Activated CD4-positive, alpha-beta T cell treated with anti-CD3 and anti-CD28 coated beads for 1 hour (primary cell): ENCODE data around the gene DNAJB9.

ENCODE experiments used
- DNase-seq: peaks from one replicate; pipeline ENCODE4 v3.0.0-alpha.2; 2020

DNAJB9 gene

DNA sequence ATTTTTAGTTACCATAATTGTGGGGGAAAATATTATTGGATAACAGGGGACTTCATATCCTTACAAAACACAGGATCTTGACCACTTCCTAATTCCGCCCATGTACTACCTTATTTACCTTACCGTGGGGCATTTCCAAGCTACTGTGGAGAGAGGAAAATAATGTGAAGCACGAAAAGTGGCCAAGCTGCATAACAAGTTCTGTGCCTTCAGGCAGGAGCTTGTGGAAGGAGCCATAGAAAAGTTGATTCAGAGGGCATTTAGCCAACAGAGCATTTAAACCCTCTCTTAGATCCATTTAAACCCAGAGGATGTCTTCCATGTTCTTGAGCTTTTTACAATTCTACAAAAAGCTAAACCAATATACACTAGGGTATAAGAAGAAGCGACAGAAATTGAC lies 41.6 kb downstream of the DNAJB9 start:
- DNase-seq = no peak

DNA sequence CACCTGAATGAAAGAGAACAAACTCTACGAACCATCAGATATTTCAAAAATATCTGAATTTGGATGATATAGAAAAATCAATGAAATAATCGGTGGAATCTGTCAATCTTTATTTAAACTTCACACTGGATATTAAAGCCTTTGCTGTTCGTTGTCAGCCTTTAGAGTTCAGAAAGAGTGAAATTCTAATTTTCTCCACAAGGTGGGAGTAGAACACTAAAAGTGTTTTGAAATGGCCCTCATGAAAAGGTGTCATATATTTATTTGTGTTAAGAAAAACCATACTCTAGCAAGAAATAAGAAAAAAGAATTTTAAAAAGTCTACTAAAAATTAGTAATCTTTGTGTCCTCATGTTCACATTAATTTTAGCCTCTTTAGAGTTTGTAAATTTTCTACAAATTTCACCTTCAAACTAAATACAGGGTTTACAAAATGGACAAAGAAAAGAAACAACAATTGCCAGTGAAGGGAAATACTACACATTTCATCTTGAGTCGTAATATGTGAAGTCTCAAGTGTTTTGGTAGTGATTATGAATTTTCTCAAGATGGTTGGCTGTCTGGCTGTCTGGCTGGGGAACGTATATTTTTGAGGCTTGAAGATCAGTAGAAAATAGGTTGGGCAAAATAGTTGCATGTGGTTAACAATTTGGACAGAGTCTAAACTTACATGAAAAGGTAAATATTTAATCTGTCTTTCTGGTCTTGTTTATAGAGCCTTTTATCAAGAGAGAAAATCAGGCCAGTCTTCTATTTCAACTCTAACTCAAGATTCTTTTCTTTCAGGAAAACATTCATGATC lies 43.7 kb downstream of the DNAJB9 start:
- no peak for DNase-seq

DNA sequence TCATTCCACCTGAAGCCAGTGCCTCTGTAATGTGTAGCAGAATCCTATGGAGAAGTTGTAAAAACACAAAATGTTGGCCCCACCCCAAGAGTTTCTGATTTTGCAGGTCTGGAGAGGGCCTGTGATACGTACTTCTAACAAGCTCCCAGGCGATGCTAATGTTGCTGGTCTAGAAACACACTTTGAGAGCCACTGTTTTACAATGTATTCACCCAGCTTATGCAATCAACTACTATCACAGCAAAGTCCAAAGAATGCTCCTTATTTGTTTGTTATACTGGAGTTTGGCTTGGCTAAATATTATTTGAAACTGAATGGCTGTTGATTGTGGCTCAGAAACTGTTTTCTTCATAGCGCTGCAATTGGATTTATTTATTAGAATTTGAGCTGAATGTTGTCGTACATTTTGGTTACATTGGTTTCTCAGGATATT lies 44.3 kb downstream of the DNAJB9 start:
- no peak for DNase-seq

DNA sequence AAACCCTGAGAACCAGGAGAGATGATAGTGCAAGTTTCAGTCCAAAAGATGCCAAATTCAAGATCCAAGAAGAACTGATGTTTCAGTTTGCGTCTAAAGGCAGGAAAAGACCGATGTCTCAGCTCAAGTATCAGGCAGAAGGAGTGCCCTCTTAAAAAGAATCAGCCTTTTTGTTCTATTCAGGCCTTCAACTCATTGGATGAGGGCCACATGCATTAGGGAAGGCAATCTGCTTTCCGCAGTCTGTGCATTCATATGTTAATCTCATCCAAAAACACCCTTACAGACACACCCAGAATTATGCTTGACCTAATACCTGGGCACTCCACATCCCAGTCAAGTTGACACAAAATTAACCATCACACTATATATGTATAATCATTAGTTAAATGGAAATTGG lies 45.2 kb downstream of the DNAJB9 start:
- no peak for DNase-seq

DNA sequence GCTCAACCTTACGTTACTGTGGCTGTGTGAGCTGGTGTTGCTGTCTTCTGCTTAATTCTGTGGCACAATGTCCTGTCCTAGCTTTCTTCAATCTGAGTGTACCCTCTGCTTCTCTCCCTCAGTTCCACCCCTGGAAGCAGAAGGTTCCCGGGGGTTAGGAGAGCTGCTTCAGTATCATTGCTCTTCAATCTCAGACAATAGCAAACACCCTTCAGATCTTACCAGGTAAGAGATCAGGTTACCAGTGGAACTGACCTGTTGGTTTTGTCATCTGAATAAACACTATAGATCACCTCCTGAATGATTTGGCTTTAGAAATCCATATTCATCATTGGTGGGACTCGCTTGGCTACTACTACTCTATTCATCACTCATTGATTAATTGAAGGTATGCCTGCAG lies 48.4 kb downstream of the DNAJB9 start:
- no peak for DNase-seq

DNA sequence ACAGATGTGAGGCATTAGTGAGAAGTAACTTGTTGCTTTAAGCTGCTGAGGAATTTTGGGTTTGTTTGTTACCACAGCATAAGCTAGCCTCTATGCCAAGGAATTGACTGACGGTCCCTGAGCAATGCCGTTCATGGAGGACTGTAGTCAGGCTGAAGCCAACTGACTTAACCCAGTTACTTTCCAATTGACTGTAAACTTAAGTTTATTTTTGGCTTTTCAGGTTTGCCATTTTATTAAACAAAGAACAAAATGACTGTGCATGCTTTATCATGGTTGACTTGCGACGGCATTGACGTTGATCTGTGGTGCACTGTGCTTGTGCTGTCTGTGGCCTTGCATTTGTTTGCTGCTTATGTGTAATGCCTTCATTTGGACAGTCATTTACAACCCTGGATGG lies 53.5 kb downstream of the DNAJB9 start:
- DNase-seq = no peak
